ENCODE measurements around the gene OR14A16.

Gene OR14A16

GRCh38 chr1:247849616-247850015 lies 25.7 kb upstream of the OR14A16 start:
- no peak overlapping the region for H2AFZ ChIP-seq (ENCODE audit: low read depth)
- no peaks in the 10 kb centered on the region for H4K20me1 ChIP-seq (ENCODE audit: insufficient read depth)
- H3K27ac ChIP-seq = no peak overlapping the region
- H3K27me3 ChIP-seq (ENCODE audit: insufficient read depth, low read depth) = no peaks in the 10 kb centered on the region
- no peaks in the 10 kb centered on the region for H3K36me3 ChIP-seq (ENCODE audit: insufficient read depth)
- H3K9ac ChIP-seq = no peak overlapping the region
- H3K4me1 ChIP-seq (ENCODE audit: low read depth, poor library complexity, severe bottlenecking) = no peaks in the 10 kb centered on the region
- TF ChIP-seq, protein P1, sequence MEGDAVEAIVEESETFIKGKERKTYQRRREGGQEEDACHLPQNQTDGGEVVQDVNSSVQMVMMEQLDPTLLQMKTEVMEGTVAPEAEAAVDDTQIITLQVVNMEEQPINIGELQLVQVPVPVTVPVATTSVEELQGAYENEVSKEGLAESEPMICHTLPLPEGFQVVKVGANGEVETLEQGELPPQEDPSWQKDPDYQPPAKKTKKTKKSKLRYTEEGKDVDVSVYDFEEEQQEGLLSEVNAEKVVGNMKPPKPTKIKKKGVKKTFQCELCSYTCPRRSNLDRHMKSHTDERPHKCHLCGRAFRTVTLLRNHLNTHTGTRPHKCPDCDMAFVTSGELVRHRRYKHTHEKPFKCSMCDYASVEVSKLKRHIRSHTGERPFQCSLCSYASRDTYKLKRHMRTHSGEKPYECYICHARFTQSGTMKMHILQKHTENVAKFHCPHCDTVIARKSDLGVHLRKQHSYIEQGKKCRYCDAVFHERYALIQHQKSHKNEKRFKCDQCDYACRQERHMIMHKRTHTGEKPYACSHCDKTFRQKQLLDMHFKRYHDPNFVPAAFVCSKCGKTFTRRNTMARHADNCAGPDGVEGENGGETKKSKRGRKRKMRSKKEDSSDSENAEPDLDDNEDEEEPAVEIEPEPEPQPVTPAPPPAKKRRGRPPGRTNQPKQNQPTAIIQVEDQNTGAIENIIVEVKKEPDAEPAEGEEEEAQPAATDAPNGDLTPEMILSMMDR (conservative IDR thresholded peaks at IDR 0.05; ENCODE audit: low read depth, low read length) = no peak
- H3K4me3 ChIP-seq (IDR thresholded peaks at IDR 0.05; ENCODE audit: insufficient read depth, low read depth, low read length) = no peak overlapping the region
- H3K79me2 ChIP-seq (ENCODE audit: insufficient read depth, low read depth) = no peaks in the 10 kb centered on the region
- H3K4me2 ChIP-seq = no peak overlapping the region

- H3K79me2 ChIP-seq (ENCODE audit: insufficient read depth, low read depth) = no peaks in the 10 kb centered on the region
- H4K20me1 ChIP-seq (ENCODE audit: insufficient read depth) = no peaks in the 10 kb centered on the region
- no peak overlapping the region for H3K9ac ChIP-seq
- TF ChIP-seq, protein P1 (conservative IDR thresholded peaks at IDR 0.05; ENCODE audit: low read depth, low read length) = no peak
- no peaks in the 10 kb centered on the region for H3K4me1 ChIP-seq (ENCODE audit: low read depth, poor library complexity, severe bottlenecking)
- H2AFZ ChIP-seq (ENCODE audit: low read depth) = no peak overlapping the region
- H3K4me3 ChIP-seq (IDR thresholded peaks at IDR 0.05; ENCODE audit: insufficient read depth, low read depth, low read length) = no peak overlapping the region
- no peaks in the 10 kb centered on the region for H3K36me3 ChIP-seq (ENCODE audit: insufficient read depth)
- H3K27ac ChIP-seq = no peak overlapping the region
- no peak overlapping the region for H3K4me2 ChIP-seq
- H3K27me3 ChIP-seq (ENCODE audit: insufficient read depth, low read depth) = no peaks in the 10 kb centered on the region
Measured at GRCh38 chr1:247848346-247848745, 24.4 kb upstream of the OR14A16 start.

DNA sequence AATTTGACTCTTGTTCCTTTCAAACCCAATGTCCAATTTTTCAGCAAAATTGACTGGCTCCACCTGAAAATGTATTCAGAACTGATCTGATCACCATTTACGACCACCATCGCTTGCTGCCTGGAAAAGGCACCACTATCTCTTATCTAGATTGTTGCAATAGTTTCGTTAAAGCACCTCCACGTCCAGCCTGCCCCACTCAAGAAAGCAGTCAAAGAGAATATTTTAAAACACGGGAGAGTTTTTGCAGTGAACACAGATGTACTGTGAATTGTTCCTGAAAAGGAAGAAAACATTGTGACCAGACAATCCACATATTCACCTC lies 21.7 kb upstream of the OR14A16 start:
- no peaks in the 10 kb centered on the region for H3K79me2 ChIP-seq (ENCODE audit: insufficient read depth, low read depth)
- no peak overlapping the region for H3K4me3 ChIP-seq (IDR thresholded peaks at IDR 0.05; ENCODE audit: insufficient read depth, low read depth, low read length)
- no peak overlapping the region for H3K9ac ChIP-seq
- no peaks in the 10 kb centered on the region for H3K4me1 ChIP-seq (ENCODE audit: low read depth, poor library complexity, severe bottlenecking)
- TF ChIP-seq, protein P1 (conservative IDR thresholded peaks at IDR 0.05; ENCODE audit: low read depth, low read length) = no peak
- no peaks in the 10 kb centered on the region for H4K20me1 ChIP-seq (ENCODE audit: insufficient read depth)
- no peaks in the 10 kb centered on the region for H3K36me3 ChIP-seq (ENCODE audit: insufficient read depth)
- H3K27me3 ChIP-seq (ENCODE audit: insufficient read depth, low read depth) = no peaks in the 10 kb centered on the region
- no peak overlapping the region for H3K27ac ChIP-seq
- H2AFZ ChIP-seq (ENCODE audit: low read depth) = no peak overlapping the region
- no peak overlapping the region for H3K4me2 ChIP-seq

DNA sequence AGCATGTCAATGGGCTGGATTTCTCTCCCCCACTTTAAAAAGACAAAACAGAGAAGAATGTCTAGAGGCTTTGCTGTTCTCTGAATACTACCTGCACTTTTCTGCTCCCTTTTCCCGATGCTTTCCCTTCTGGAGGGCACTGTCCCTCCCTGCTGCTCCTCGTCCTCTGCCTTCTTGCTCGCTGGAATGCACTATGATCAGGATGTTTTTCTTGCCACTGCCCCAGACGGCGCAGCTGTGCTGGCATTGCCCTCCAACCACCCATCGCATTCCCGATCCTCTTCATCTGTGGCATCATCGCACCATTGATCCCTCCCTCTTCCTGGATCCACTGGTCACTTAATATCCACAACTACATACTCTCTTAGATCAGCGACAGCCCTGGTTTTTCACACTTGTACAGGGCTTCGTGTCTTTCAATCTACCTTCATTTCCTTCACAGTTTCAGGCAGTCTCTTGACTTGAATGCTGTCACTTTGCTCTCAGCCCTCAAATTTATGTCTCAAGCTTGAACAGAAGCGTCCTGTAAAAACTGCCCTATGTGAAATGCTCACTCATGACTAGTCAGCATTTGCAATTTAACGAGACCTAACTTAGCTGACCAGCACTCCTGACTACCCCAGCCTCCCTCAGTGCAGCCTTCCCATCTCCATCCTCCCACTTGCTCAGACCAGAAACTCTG lies 21.2 kb upstream of the OR14A16 start:
- H3K4me2 ChIP-seq = no peak overlapping the region
- H3K9ac ChIP-seq = no peak overlapping the region
- TF ChIP-seq, protein P1 (conservative IDR thresholded peaks at IDR 0.05; ENCODE audit: low read depth, low read length) = no peak

More for the DNA sequence above, 21.2 kb upstream of the OR14A16 start:
- no peaks in the 10 kb centered on the region for H3K4me1 ChIP-seq (ENCODE audit: low read depth, poor library complexity, severe bottlenecking)
- H2AFZ ChIP-seq (ENCODE audit: low read depth) = no peak overlapping the region
- no peaks in the 10 kb centered on the region for H3K27me3 ChIP-seq (ENCODE audit: insufficient read depth, low read depth)
- H3K79me2 ChIP-seq (ENCODE audit: insufficient read depth, low read depth) = no peaks in the 10 kb centered on the region
- no peak overlapping the region for H3K4me3 ChIP-seq (IDR thresholded peaks at IDR 0.05; ENCODE audit: insufficient read depth, low read depth, low read length)
- H3K36me3 ChIP-seq (ENCODE audit: insufficient read depth) = no peaks in the 10 kb centered on the region
- no peaks in the 10 kb centered on the region for H4K20me1 ChIP-seq (ENCODE audit: insufficient read depth)
- no peak overlapping the region for H3K27ac ChIP-seq

Measured in KMS-11 (cell line).